Hepatocyte (in vitro differentiated cells): ENCODE data around the gene TMEFF1. TPM values are rescaled to one million over a fixed set of nuclear protein-coding genes. Genes with fewer than 3 reads are reported as not detected.

Experiments
- DNase-seq: peaks from one replicate; pipeline ENCODE4 v3.0.0-alpha.2; 2016; ENCODE audit warnings: low spot score
- H2AFZ ChIP-seq: fragments of 200-600 bp; sonication (generic); 2 replicates; pipeline ENCODE4 v1.6.0; 2016; ENCODE audit warnings: antibody characterized with exemption, mild to moderate bottlenecking
- H3K27ac ChIP-seq: fragments of 200-600 bp; sonication (generic); 2 replicates; pipeline ENCODE4 v1.5.1; 2016; ENCODE audit warnings: mild to moderate bottlenecking
- H3K27me3 ChIP-seq: fragments of 200-600 bp; sonication (generic); 2 replicates; pipeline ENCODE4 v1.6.1; 2016
- H3K36me3 ChIP-seq: fragments of 200-600 bp; sonication (generic); replicated peaks from 2 replicates; pipeline ENCODE4 v1.5.1; 2016; ENCODE audit warnings: low read depth; ENCODE audit not compliant: insufficient read depth
- H3K4me1 ChIP-seq: fragments of 200-600 bp; sonication (generic); 2 replicates; pipeline ENCODE4 v1.5.1; 2016; ENCODE audit warnings: mild to moderate bottlenecking, moderate library complexity; ENCODE audit not compliant: insufficient read depth
- H3K4me2 ChIP-seq: fragments of 200-600 bp; sonication (generic); 2 replicates; pipeline ENCODE4 v1.6.0; 2016
- H3K4me3 ChIP-seq: fragments of 200-600 bp; sonication (generic); 2 replicates; pipeline ENCODE4 v1.5.1; 2016; ENCODE audit warnings: mild to moderate bottlenecking
- H3K79me2 ChIP-seq: fragments of 200-600 bp; sonication (generic); 2 replicates; pipeline ENCODE4 v1.6.0; 2017; ENCODE audit warnings: mild to moderate bottlenecking
- H3K9me2 ChIP-seq: fragments of 200-600 bp; sonication (generic); replicated peaks from 2 replicates; pipeline ENCODE4 v1.6.0; 2017; ENCODE audit warnings: mild to moderate bottlenecking; ENCODE audit not compliant: insufficient read depth
- H3K9me3 ChIP-seq: fragments of 200-600 bp; sonication (generic); 2 replicates; pipeline ENCODE4 v1.5.1; 2016; ENCODE audit warnings: low read depth, mild to moderate bottlenecking
- H4K20me1 ChIP-seq: fragments of 200-600 bp; sonication (generic); 2 replicates; pipeline ENCODE4 v1.6.0; 2016; ENCODE audit warnings: mild to moderate bottlenecking; ENCODE audit not compliant: insufficient read depth, poor library complexity, severe bottlenecking
- EZH2 ChIP-seq: fragments of 200-600 bp; sonication (generic); IDR thresholded peaks from 2 replicates; pipeline ENCODE4 v1.6.1; 2016; ENCODE audit warnings: antibody characterized with exemption, mild to moderate bottlenecking, borderline replicate concordance
- EZH2phosphoT487 ChIP-seq: fragments of 200-600 bp; sonication (generic); IDR thresholded peaks from one replicate; pipeline ENCODE4 v1.6.1; 2018; ENCODE audit warnings: antibody characterized with exemption, mild to moderate bottlenecking, low read depth, moderate library complexity; ENCODE audit not compliant: unreplicated experiment, severe bottlenecking
- WGBS: methylation state at CpG from one replicate; pipeline ENCODE4 v1.1.6; 2016; ENCODE audit warnings: low lambda C conversion rate; ENCODE audit errors: missing lambda C conversion rate; 5-methylcytosine and 5-hydroxymethylcytosine counted together
- polyA plus RNA-seq: library from polyadenylated mRNA; unstranded; fragments of >200 nt; fragmentation: Nextera tagmentation; extraction: Ambion mirVana; gene quantifications from 2 replicates; pipeline ENCODE4 v1.2.1, GENCODE V29; 2016
- total RNA-seq: library from RNA; depleted of rRNA; stranded (reverse); fragments of >200 nt; gene quantifications from 2 replicates; pipeline ENCODE4 v1.2.3, GENCODE V29; 2014
- TF ChIP-seq, protein P1 (sequence below): fragments of 200-600 bp; sonication (generic); IDR thresholded peaks from 2 replicates; pipeline ENCODE4 v1.5.1; 2016; ENCODE audit warnings: antibody characterized with exemption, mild to moderate bottlenecking; ENCODE audit not compliant: poor library complexity

The TMEFF1 gene
- total and polyA plus RNA-seq, 2 experiments from 2014 or later, result 5.9 to 8.7 TPM

DNA sequence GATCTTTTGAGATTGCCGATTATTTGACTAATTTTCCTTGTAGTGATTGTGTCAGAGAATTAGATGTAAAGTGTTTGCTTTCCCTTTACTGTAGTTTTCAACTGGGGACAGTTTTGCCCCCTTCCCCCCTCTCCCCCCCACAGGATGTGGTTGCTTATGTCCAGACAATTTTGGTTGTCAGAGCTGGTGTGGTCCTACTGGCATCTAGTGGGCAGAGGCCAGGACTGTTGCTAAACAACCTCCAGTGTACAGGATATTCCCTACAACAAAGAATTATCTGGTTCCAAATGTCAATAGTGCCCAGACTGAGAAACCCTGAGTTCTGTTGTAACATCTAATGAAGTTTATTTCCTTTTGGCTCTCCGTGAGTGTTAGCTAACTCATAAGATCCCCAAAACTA lies 20.0 kb downstream of the TMEFF1 start:
- Histone ChIP-seq H3K27me3 (no peaks in the 10 kb centered on the region), H3K9me2 (no peaks in the 10 kb centered on the region), H3K9me3 (no peaks in the 10 kb centered on the region), H3K4me2 (no peak overlapping the region), H2AFZ (no peak overlapping the region), H3K36me3 (no peaks in the 10 kb centered on the region), H3K4me1 (no peaks in the 10 kb centered on the region), H4K20me1 (peaks cover 4% of the 10 kb centered on the region), H3K27ac (no peak overlapping the region), H3K79me2 (peaks cover 39% of the 10 kb centered on the region), H3K4me3 (no peak overlapping the region)
- DNase-seq, result no peak
- 82% methylated on average over 2 of the region's 2 CpGs for WGBS
- TF ChIP-seq, protein P1, sequence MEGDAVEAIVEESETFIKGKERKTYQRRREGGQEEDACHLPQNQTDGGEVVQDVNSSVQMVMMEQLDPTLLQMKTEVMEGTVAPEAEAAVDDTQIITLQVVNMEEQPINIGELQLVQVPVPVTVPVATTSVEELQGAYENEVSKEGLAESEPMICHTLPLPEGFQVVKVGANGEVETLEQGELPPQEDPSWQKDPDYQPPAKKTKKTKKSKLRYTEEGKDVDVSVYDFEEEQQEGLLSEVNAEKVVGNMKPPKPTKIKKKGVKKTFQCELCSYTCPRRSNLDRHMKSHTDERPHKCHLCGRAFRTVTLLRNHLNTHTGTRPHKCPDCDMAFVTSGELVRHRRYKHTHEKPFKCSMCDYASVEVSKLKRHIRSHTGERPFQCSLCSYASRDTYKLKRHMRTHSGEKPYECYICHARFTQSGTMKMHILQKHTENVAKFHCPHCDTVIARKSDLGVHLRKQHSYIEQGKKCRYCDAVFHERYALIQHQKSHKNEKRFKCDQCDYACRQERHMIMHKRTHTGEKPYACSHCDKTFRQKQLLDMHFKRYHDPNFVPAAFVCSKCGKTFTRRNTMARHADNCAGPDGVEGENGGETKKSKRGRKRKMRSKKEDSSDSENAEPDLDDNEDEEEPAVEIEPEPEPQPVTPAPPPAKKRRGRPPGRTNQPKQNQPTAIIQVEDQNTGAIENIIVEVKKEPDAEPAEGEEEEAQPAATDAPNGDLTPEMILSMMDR, result no peak
- TF ChIP-seq EZH2phosphoT487, result no peak
- TF ChIP-seq EZH2, result no peak

GRCh38 chr9:100498592-100498991 lies 25.6 kb downstream of the TMEFF1 start:
- Histone ChIP-seq H3K4me1 (no peaks in the 10 kb centered on the region), H2AFZ (no peak overlapping the region), H3K27ac (no peak overlapping the region), H3K4me3 (no peak overlapping the region), H3K9me2 (no peaks in the 10 kb centered on the region), H3K4me2 (no peak overlapping the region), H3K9me3 (no peaks in the 10 kb centered on the region), H3K36me3 (no peaks in the 10 kb centered on the region), H4K20me1 (peaks cover 4% of the 10 kb centered on the region), H3K79me2 (peaks cover 18% of the 10 kb centered on the region), H3K27me3 (no peaks in the 10 kb centered on the region)
- DNase-seq, result no peak
- WGBS, result 86% methylated on average over 5 of the region's 5 CpGs
- TF ChIP-seq EZH2phosphoT487 (no peak), EZH2 (no peak)
- TF ChIP-seq, protein P1, result no peak

GRCh38 chr9:100499460-100499859 lies 26.5 kb downstream of the TMEFF1 start:
- H3K27me3 ChIP-seq, result no peaks in the 10 kb centered on the region
- peaks cover 4% of the 10 kb centered on the region for H4K20me1 ChIP-seq
- no peak for TF ChIP-seq EZH2phosphoT487
- TF ChIP-seq, protein P1, result no peak
- no peak for TF ChIP-seq EZH2
- no peak overlapping the region for H2AFZ ChIP-seq
- H3K4me2 ChIP-seq, result no peak overlapping the region
- H3K9me3 ChIP-seq, result no peaks in the 10 kb centered on the region
- H3K9me2 ChIP-seq, result no peaks in the 10 kb centered on the region
- DNase-seq, result no peak
- H3K79me2 ChIP-seq, result peaks cover 15% of the 10 kb centered on the region
- 89% methylated on average over 4 of the region's 4 CpGs for WGBS
- no peaks in the 10 kb centered on the region for H3K36me3 ChIP-seq
- H3K4me3 ChIP-seq, result no peak overlapping the region
- H3K4me1 ChIP-seq, result no peaks in the 10 kb centered on the region
- no peak overlapping the region for H3K27ac ChIP-seq

DNA sequence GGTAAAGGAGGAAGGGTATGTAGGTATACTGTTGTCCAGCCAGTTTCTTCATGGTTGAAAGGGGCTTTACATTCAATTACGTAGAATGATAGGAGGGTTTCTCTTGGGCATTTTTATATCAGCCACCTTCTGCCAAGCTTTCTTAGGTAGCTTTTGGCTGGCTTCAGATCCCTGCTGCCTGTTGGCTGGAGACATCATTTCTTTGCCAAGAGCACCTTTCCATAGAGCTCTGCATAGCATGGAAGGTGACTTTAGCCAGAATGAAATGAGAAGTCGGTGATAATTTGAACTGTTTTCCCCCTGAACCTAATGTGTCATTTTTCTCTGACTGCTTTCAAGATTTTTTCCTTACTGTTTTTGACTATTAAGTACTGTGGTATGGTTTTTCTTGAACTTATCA lies 26.9 kb downstream of the TMEFF1 start:
- Histone ChIP-seq H2AFZ (no peak overlapping the region), H3K27me3 (no peaks in the 10 kb centered on the region), H3K9me3 (no peaks in the 10 kb centered on the region), H3K79me2 (peaks cover 12% of the 10 kb centered on the region), H3K36me3 (no peaks in the 10 kb centered on the region), H3K4me1 (no peaks in the 10 kb centered on the region), H3K9me2 (no peaks in the 10 kb centered on the region), H4K20me1 (peaks cover 4% of the 10 kb centered on the region), H3K27ac (no peak overlapping the region), H3K4me2 (no peak overlapping the region), H3K4me3 (no peak overlapping the region)
- no peak for TF ChIP-seq EZH2
- no peak for TF ChIP-seq EZH2phosphoT487
- TF ChIP-seq, protein P1, result no peak
- no peak for DNase-seq
- 95% methylated on average over 2 of the region's 2 CpGs for WGBS
